CD4-positive, alpha-beta T cell treated with Interferon gamma for 1 hour (primary cell): ENCODE data around the gene DNTT.
"Not testable (repeated sequence)": the region's sequence is repeated elsewhere in the genome, so short reads cannot be mapped to it uniquely, and the experiment has no call there.

Experiments
- DNase-seq: peaks from one replicate; pipeline ENCODE4 v3.0.0-alpha.2; 2020

Gene DNTT

DNA sequence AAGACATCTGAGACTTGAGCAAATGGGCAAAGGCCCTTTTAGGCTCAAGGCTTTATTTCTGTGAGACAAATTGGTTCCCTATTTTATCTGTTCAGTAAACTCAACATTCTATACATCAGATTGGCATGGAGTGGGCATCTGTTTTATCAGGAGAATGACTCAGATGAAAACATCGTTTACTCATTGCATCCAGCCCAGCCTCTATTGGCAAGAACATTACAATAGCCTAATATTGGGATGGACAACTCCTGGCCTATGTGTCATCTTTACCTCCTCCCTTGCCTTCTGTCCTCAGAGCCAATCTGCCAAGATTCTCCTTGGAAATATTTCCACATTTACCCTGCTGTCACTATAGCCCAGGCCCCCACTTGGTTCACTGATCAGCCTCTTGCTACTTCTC lies 27.4 kb upstream of the DNTT start:
- no peak for DNase-seq

DNA sequence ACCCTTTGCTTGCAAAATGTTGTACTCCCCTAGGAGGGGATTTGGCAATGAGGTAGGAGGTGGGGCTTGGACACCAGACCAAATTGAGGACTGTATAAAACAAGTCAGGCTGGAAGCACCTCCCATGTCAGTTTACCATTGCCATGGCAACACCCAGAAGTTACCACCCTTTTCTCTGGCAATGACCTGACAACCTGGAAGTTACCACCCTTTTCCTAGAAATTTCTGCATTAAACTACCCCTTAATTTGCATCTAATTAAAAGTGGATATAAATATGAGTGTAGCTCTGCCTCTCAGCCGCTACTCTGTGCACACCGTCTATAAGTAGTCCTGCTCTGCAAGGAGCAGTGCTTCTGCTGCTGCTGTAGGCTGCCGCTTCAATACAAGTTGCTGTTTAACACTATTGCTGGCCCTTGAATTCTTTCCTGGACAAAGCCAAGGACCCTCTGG lies 25.0 kb upstream of the DNTT start:
- DNase-seq: no peak

DNA sequence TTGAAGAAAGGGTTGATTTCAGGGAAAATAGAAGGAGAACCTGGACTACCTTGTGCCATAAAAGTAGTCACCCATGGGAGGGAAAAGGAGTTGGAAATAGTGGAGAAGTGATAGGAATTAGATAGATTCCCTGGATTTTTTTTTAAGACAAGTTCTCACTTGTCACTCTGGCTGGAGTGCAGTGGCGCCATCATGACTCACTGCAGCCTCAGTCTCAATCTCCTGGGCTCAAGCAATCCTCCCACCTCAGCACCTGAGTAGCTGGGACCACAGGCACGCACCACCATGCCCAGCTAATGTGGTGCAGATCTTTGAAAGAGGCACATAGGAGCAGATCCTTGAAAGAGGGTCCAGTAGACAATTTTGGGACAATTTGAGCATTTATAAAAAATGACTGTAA lies 23.4 kb upstream of the DNTT start:
- DNase-seq: no peak

DNA sequence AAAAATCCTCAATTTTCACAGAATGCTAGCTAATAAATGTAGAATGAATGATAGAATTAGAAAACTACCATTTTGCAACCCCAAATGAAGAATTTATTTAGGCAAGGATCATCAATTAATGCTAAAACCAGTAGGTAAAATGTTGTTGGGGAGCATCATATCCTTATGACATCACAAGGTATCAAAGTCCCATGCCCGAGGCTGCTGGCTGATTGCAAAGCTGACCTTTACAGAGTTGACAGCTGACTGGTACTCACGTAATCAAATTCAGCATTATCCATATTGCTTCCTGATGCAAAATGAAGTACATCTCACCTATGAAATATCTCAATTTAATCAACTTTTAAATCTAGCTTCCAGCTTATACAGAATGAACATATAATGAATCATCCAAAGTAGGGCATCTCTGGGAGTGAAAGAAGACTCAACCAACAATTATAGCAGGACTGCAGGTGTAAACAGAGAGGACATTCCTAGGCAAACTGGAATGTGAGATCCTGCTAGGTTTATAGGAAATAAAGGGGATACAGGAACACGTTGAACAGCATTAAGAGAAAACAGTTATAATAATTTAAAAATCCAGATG lies 22.7 kb upstream of the DNTT start:
- no peak for DNase-seq

DNA sequence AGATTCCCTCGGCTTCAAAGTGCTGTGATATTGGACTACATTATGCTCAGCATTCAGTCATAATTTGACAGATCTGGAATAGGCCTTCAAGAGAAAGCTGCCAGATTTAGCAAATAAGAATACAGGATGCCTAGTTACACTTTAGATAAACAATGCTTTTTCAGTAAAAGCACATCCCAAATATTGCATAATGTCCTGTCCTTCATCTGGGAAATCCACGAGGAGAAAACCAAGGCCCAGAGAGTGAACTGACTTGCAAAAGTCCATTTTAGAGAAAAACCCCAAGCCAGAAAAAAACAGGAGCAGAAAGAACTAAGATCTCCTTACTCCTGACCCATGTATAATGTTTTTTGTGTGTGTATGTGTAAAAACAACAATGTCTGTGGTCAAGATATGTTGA lies 20.9 kb upstream of the DNTT start:
- DNase-seq: no peak

DNA sequence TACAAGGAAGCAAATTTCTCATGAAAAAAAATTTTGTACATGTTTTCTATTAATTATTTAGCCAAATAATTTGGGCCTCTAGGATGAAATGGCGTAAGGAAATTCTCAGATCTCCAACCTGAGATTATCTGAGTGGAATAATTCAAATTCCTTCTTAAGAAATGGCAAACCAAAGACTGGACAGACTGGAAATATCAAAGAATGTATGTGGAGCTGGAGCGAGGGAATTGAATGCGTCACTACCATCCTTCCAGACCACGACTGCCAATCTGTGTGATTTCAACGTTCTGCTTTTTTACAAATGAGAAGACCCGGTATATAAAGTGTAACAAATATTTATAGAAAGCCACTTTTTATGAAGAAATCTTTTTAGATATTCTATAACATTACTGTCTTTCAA lies 20.5 kb upstream of the DNTT start:
- no peak for DNase-seq

DNA sequence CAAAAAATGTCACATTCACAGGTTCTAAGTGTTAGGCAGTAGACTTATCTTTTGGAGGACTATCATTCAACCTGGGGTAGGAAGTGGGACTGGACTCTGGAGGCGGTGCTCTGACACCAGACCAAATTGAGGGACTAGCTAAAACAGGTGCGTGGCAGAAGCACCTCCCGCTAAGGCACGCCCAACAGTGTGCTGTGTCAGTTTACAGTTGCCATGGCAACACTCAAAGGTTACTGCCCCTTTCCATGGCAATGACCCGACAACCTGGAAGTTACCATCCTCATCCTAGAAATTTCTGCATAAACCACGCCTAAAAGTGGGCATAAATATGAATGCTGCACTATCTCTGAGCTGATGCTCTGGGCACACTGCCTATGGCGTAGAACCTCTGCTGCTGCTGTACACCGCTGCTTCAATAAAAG lies 18.9 kb upstream of the DNTT start:
- no peak for DNase-seq

DNA sequence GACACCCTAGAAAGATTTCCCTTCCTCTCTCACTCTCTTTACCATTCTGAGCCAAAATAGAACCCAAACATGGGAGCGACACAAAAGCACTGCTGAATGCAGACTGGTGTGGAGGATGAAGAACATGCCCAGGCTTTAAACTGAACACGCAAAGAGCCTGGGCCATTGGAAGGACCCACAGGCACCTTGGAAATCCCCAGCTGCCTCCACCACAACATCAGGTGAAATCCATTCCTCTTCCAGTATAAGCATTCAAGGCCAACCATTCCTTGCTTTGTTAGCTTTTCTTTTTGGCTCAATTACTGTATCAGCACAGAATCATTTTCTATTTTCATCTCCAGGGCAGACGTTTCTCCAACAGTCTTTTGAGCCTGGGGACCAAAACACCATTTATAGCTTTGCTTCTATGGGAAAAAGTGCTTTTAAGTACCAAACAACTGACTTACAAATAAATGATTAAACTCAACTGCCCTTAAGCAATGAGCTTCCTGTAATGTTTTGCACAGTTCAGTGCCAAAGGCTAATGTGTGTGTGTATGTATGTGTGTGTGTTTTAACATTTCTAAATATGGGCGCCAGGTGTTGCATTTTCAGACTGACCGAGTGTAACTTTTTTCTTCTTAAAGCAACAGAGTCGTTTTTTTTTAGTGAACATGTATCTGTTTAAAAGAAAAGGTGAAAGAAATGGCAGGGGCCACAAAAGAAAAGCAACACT lies 16.7 kb upstream of the DNTT start:
- DNase-seq: no peak

DNA sequence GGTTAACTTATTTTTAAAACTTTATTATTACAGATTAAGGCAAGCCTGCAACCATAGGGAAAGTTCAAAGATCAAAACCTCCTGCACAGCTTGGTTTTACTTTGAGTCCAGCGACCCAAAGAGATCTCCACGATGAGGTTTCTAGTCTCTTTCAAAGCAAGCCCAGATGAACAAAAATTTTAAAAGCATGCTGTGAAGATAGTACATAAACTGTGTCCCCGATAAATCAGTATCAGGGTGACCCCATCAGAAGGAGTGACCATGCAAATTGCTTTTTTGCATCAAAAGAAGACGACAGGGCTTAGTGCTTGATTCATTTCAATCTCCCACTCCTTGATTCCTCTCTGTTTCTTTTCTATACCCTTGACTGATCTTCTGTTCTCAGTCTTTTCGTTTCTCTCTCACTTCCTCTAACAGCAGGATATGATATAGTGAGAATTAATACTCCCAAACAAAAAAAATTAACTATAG lies 16.0 kb upstream of the DNTT start:
- no peak for DNase-seq

DNA sequence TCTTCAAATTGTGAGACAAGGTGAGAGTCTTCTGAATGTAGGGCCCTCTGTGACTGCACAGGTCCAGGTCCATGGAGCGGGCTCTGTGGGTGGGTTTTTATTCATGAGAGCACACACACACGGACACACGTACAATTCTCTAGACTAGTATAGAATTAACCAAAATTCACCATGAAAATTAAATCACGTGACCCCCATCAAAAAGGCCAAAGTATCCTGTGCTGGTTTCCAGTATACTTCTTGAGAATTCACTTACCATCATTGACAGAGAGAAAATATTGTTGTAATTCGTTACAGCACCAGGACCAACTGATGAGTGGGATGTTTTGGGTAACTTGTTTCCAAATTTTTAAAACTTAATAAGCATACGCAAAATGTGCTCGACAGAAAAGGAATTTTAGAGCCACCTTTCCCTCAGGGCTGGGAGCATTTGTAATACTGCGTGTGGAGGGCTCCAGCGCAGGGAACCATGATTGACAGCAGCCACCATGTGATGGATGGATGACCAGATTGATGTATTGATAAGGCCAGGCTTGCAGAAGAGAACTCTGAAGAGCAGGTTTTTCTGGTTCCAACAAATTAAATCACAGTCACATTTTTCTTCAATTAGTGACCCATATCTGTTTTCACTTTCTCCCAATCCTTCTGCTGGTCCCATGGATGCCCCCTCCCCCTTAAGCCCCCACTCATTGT lies 14.9 kb upstream of the DNTT start:
- no peak for DNase-seq

DNA sequence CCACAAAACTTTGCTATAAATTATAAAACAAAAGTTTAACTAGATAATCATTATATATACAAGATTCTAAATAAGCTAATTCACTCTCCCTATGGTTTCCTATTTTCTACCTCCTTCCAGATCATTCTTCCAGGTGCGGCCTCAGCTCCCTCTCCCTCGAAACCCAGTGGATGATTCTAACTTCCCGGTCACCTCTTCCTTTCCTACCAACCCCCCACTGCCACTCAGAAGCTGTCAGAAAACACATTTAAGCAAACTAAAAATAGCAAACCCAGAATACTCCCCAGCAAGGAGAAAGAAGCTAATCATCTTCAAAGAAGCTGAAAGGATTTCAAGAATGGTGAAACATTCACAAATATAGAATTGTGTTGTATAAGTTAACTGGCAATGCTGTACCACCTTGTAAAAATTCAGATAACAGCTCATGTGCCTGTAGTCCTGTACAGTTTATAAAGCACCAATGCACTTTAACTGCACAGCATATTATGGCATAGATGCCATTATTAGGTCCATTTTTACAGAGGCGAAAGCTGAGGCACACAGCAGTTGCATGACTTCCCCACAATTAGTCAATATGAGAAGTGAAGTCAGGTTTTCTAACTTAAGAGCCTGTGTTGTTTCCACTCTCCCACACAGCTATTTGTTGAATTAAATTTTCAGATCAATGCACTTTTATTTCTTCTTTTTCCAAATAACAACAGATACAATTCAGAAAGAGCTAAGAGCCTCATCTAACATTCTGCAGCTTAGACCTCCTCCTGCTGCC lies 13.7 kb upstream of the DNTT start:
- no peak for DNase-seq

DNA sequence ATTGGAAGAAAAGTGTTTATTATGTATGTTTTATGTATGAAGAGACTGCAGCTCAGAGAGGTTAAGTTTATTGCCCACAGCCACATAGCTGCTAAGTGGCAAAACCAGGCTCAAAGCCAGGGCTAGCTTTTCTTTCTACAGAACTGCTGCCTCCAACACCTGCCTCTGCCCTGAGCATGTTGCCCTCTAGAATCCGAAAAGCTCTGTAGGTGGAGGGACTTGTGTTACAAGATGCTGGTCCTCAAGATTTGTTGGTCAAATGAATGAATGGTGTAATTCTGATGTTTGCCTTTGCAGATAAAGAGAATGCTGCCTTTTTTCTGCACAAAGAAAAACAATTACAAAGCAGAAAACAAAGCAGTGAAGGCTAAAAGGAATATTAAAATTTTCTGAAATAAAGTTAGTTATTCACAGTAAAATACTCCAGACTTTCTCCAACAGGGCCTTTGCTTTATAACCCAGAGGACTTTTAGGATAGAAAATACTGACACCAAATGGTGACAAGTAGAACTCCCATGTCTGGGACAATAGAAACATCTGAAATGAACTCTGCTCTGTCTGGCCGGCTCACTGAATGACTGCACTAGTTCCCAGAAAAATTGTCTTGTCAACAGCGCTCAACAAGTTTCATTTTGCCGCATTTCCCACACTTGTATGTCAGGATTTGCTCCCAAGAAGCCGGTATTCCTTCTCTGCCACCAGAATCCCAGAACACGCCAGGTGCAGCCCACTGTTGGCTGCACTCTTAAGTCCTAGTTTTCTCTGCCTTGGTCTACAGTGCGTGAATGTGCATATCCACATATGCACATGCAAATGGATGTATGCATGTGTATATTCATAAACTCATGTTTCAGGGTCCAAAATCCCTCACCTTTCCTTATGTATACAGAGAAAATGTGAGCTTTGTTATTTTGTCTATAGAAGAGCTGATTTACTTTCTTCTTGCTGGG lies 11.0 kb upstream of the DNTT start:
- DNase-seq: no peak

DNA sequence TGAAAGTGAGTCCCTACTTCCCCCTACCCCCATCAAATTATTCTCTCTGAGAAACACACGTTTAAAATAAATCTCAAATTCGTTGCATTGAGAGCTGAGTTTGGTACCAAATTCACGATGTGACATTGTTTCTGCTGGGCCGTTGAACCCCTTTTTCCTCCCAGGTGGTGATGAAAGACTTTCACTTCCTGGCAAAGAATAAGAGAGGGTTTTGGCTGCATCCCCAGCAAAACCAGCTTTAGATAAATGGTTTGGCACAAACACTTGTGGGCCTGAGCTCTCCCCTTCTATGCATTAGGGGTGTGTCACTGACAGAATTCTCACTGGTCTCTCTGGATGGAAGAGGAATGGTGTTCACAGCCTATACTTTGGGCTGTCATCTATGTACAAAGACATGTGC lies 8.8 kb upstream of the DNTT start:
- DNase-seq: no peak

DNA sequence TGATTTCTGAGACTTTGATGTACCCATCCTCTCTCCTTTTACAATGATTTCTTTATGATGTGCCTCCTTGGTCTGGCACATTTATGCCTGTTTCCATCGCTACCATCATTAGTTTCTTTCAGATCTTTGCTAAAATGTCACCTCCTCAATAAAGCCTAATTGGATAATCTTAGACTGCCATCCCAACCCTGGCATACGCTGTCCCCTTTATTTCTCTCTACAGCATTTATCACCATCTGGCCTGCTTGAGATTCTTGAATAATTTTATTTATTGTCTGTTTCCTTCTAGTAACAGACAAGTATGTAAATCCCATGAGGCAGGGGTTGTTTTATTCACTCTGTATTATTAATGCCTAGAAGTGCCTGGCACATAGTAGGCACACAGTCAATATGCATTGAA lies 6.7 kb upstream of the DNTT start:
- no peak for DNase-seq

DNA sequence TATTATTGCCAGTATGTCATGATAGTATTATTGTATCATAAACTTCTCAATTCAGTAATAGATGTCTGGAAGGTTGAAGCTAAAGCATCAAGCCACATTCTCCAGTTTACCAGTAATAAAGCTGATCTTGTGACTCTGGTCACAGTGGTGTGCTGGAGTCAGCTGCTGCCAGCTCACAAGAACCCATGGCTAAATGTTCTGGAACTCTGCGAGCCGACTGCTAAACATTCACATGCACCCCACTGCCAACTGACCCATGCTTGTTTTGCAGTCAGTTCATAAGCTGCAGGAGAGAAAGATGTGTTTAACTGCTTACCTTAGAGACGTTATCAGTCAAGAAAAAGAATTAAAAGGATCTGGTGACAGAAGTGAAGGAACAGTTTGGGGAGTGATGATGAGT lies 5.9 kb upstream of the DNTT start:
- no peak for DNase-seq

DNA sequence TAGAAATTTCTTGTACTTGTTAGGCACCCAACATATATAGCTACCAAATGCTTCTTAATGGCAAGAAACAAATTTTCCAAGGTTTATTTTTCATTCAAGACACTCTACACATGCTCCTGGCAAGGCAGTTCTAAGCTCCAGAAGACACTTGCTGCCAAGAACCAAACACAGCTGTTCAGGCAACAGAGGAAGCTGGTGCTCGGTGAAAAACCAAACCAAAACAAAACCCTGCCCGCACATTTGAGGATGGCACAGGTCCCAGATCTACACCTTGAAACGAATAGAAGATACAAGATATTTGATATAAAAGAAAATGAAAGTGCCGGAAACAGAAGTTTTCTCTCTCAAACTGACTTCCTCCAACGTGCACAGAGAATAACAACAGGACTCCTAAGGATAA lies 4.9 kb upstream of the DNTT start:
- DNase-seq: no peak

DNA sequence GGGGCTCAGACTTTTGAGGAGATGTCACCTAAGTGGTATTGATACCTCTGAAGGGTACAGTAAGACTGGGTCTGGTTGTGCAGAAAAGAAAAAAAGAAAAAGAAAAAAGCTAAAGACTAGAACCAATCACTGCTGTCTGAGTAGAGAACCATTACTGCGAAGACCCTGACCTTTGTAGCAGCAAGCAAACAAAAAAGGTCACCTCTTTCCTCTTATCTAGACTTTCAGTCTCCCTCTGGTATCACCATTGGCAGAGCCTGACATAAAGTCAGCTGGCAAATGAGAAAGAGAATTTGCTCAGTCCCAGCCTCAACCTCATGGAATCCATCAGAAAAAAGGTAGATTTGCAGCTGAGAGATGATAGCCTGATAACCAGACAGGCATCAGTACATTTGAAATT lies 2.6 kb upstream of the DNTT start:
- DNase-seq: no peak

DNA sequence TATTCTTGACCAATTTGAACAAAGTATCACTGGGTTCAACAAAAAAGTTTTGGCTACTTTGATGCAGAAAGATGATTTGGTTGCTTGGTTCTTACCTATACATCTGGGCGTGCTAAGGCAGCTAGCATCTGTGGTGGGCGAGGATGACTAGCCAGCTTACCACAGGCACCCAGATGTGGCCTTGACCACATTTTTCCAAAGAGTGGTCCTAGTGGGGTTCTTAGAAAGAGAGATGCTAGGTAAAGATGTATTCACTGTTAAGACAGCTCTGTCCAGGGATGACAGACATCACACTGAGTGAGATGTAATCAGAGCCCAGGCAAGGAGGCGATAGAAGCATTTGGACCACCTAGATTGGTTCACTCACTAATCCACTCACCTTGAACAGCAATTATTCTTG lies 785 bp downstream of the DNTT start:
- DNase-seq: no peak

DNA sequence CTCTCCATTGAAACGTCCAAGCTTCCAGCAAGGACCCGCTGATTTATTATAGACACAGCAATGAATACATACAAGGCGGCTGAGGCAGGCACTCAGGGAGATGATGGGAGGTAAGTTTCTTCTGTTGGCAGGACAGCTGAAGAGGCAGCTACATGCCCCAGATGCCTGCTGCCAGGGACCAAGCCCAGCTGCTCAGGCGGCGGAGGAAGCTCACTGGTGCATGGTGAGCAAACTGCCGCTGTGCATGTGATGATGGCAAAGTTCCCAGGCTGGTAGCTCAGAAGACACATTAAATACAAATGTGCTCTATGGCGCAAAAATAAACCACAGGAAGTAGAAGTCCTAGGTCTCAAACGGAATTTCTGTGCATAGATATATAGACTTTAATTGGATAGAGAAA lies 2.3 kb downstream of the DNTT start:
- peak; percentile 30 for DNase-seq

DNA sequence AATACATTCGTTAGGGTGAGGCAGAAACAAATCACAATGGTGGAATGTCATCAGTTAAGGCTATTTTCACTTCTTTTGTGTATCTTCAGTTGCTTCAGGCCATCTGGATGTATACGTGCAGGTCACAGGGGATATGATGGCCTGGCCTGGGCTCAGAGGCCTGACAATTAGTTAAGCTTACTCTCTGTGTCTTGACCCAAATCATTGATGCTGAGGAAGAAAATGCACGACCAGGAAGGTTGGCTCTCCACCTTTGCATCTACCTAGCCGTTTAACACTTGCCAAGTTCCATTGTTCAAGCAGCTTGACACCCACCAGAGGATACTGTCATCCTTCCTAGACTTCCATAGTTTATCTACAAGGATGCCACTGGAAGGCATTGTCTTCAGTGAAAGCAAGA lies 4.6 kb downstream of the DNTT start:
- DNase-seq: not testable (repeated sequence)

DNA sequence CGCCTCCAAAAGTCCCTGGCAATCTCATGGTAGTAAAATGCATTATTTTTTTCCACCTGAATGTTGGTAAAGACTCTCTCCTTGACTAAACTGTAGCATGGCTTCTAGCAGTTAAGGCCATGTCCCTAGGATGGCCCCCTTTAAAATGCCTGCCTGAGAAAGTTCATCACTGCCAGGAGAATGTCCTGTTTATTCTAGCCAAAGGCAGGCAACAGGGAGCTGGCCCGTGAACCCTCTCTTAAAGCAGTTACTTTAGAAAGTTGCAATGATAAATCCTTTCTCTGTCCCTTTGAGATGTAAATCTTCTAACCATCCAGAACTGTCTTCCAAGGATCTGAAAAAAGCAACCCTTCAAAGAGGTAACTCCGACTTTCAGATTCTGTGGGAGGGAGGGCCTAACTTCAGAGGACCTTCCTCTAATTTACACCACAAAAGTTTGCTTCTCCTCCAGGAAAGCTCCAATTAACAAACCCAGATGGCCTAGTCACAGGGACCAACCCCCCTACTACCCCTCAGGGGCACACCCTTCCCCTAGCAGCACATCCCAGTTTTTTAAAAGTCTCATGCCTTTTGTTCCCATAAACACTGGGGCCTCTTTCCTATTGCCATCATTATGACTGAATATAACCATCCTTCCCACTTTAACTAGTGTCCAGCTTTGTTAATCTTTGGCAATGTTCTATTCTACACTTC lies 5.5 kb downstream of the DNTT start:
- no peak for DNase-seq

DNA sequence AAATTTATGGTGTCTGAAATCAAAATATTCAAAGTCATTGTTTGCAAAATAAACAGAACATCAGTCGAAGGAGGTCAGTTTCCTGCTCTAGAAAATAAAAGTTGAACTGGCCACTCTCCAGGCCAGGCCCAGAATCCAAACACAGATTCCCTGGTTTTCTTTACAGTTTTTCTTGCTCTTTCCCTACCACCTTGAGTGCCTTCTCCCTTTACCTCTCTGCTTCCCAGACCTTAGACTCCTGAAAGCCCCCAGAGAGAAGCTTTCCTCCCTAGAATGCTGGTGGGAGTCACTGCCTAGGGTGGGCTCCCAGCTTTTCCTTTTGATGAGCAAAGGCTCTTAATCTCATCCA lies 6.1 kb downstream of the DNTT start:
- DNase-seq: no peak
